Neural progenitor cell (in vitro differentiated cells): Measurements from ENCODE around the gene MBOAT7. TPM values are rescaled to one million over a fixed set of nuclear protein-coding genes. Genes with fewer than 3 reads are reported as not detected.

ENCODE experiments used
- DNase-seq: peaks from one replicate; pipeline ENCODE4 v3.0.0-alpha.2; 2016; ENCODE audit warnings: low spot score
- H2AFZ ChIP-seq: fragments of 200-600 bp; sonication (generic); replicated peaks from 2 replicates; pipeline ENCODE4 v1.6.1; 2016; ENCODE audit warnings: antibody characterized with exemption
- H3F3A ChIP-seq: fragments of 200-600 bp; sonication (generic); 2 replicates; pipeline ENCODE4 v1.6.1; 2016; ENCODE audit warnings: antibody characterized with exemption, low read depth
- H3K27ac ChIP-seq: fragments of 200-600 bp; sonication (generic); 2 replicates; pipeline ENCODE4 v1.5.1; 2016; ENCODE audit warnings: mild to moderate bottlenecking
- H3K27me3 ChIP-seq: fragments of 200-600 bp; sonication (generic); 2 replicates; pipeline ENCODE4 v1.6.1; 2016; ENCODE audit warnings: mild to moderate bottlenecking, moderate library complexity
- H3K36me3 ChIP-seq: fragments of 200-600 bp; sonication (generic); 2 replicates; pipeline ENCODE4 v1.5.1; 2016
- H3K4me1 ChIP-seq: fragments of 200-600 bp; sonication (generic); 2 replicates; pipeline ENCODE4 v1.6.1; 2016; ENCODE audit warnings: mixed run types
- H3K4me2 ChIP-seq: fragments of 200-600 bp; sonication (generic); 2 replicates; pipeline ENCODE4 v1.6.1; 2016
- H3K4me3 ChIP-seq: fragments of 200-600 bp; sonication (generic); 2 replicates; pipeline ENCODE4 v1.5.1; 2016
- H3K79me2 ChIP-seq: fragments of 200-600 bp; sonication (generic); 2 replicates; pipeline ENCODE4 v1.6.1; 2016; ENCODE audit warnings: low read depth
- H3K9ac ChIP-seq: fragments of 200-600 bp; sonication (generic); 2 replicates; pipeline ENCODE4 v1.6.1; 2016
- H3K9me3 ChIP-seq: fragments of 200-600 bp; sonication (generic); 2 replicates; pipeline ENCODE4 v1.5.1; 2016; ENCODE audit warnings: low read depth
- H4K20me1 ChIP-seq: fragments of 200-600 bp; sonication (generic); 2 replicates; pipeline ENCODE4 v1.6.1; 2016; ENCODE audit warnings: low read depth
- H3K27ac Mint-ChIP-seq: 3 replicates; pipeline ENCODE4 v1.8.0; 2021; ENCODE audit warnings: mixed read lengths
- H3K27me3 Mint-ChIP-seq: 2 replicates; pipeline ENCODE4 v1.8.0; 2022; ENCODE audit warnings: low read depth, mild to moderate bottlenecking, inconsistent platforms, moderate library complexity, mixed read lengths; ENCODE audit not compliant: insufficient read depth
- H3K36me3 Mint-ChIP-seq: 3 replicates; pipeline ENCODE4 v1.8.0; 2021; ENCODE audit warnings: mixed read lengths
- H3K4me1 Mint-ChIP-seq: 3 replicates; pipeline ENCODE4 v1.8.0; 2021; ENCODE audit warnings: mixed read lengths
- H3K4me3 Mint-ChIP-seq: 3 replicates; pipeline ENCODE4 v1.8.0; 2021; ENCODE audit warnings: mild to moderate bottlenecking, moderate library complexity, mixed read lengths
- H3K9me3 Mint-ChIP-seq: 3 replicates; pipeline ENCODE4 v1.8.0; 2020; ENCODE audit warnings: mixed read lengths
- CTCF ChIP-seq: fragments of 200-600 bp; sonication (generic); IDR thresholded peaks from 2 replicates; pipeline ENCODE4 v1.5.1; 2017; ENCODE audit warnings: antibody characterized with exemption, mild to moderate bottlenecking
- EZH2 ChIP-seq: fragments of 200-600 bp; sonication (generic); IDR thresholded peaks from 2 replicates; pipeline ENCODE4 v1.6.1; 2017; ENCODE audit warnings: antibody characterized with exemption, mild to moderate bottlenecking, moderate library complexity
- EZH2phosphoT487 ChIP-seq: fragments of 200-600 bp; sonication (generic); IDR thresholded peaks from 2 replicates; pipeline ENCODE4 v1.6.1; 2017; ENCODE audit warnings: antibody characterized with exemption
- total RNA-seq: library from RNA; depleted of rRNA; stranded (reverse); fragments of >200 nt; gene quantifications from 2 replicates; pipeline ENCODE4 v1.2.3, GENCODE V29; 2015; ENCODE audit warnings: low replicate concordance

MBOAT7 gene
- 20.0 and 91.0 TPM in 2 replicates for total RNA-seq

- H2AFZ ChIP-seq = peak within 1 kb of the TSS; percentile 74
- no peak for TF ChIP-seq EZH2phosphoT487
- TF ChIP-seq EZH2 = no peak
- TF ChIP-seq CTCF = peak; percentile 45
These were observed at the start of gene MBOAT7 for GRCh38 chr19:54189145-54189734. Gene MBOAT7, minus strand, starts transcription at chr19:54189580. Its CDS starts 1,072 bp downstream, at chr19:54188508.

GRCh38 chr19:54233941-54234340 is 44.6 kb upstream of the MBOAT7 start:
- Mint-ChIP-seq H3K4me1 (no peaks in the 10 kb centered on the region), H3K4me3 (no peak overlapping the region), H3K9me3 (peaks cover 17% of the 10 kb centered on the region), H3K27me3 (peaks cover 7% of the 10 kb centered on the region), H3K36me3 (no peaks in the 10 kb centered on the region), H3K27ac (no peak overlapping the region)
- H3K9me3 ChIP-seq = no peaks in the 10 kb centered on the region
- no peak overlapping the region for H3K27ac ChIP-seq
- H4K20me1 ChIP-seq = no peaks in the 10 kb centered on the region
- H3K36me3 ChIP-seq = no peaks in the 10 kb centered on the region
- no peaks in the 10 kb centered on the region for H3K79me2 ChIP-seq
- no peak for DNase-seq
- H3F3A ChIP-seq = no peaks in the 10 kb centered on the region
- no peak overlapping the region for H3K4me3 ChIP-seq
- no peaks in the 10 kb centered on the region for H3K4me1 ChIP-seq
- H3K4me2 ChIP-seq = no peak overlapping the region
- H3K9ac ChIP-seq = no peak overlapping the region
- H2AFZ ChIP-seq = no peak overlapping the region
- TF ChIP-seq EZH2phosphoT487 = no peak
- no peak for TF ChIP-seq EZH2
- no peak for TF ChIP-seq CTCF
- H3K27me3 ChIP-seq = peaks cover 79% of the 10 kb centered on the region

More at GRCh38 chr19:54189145-54189734, at the start of gene MBOAT7:
- peak within 1 kb of the TSS; percentile 95 for H3K27ac ChIP-seq
- H3K36me3 Mint-ChIP-seq = peaks cover 19% of the 10 kb centered on the region
- peaks cover 40% of the 10 kb centered on the region for H3K79me2 ChIP-seq
- peak within 1 kb of the TSS; percentile 78 for H3K9ac ChIP-seq
- H3K4me3 Mint-ChIP-seq = peak within 1 kb of the TSS; percentile 92
- peak within 1 kb of the TSS; percentile 99 for H3K27ac Mint-ChIP-seq
- H4K20me1 ChIP-seq = peaks cover 21% of the 10 kb centered on the region
- H3K27me3 Mint-ChIP-seq = peaks cover 21% of the 10 kb centered on the region
- peak within 1 kb of the TSS; percentile 88 for H3K4me3 ChIP-seq
- peaks cover 4% of the 10 kb centered on the region for H3K36me3 ChIP-seq
- no peaks in the 10 kb centered on the region for H3K9me3 ChIP-seq
- DNase-seq = no peak
- H3K4me1 ChIP-seq = peaks cover 16% of the 10 kb centered on the region
- H3K4me1 Mint-ChIP-seq = peaks cover 22% of the 10 kb centered on the region
- peak within 1 kb of the TSS; percentile 88 for H3K4me2 ChIP-seq
- H3F3A ChIP-seq = peaks cover 21% of the 10 kb centered on the region
- H3K9me3 Mint-ChIP-seq = no peaks in the 10 kb centered on the region
- no peaks in the 10 kb centered on the region for H3K27me3 ChIP-seq

GRCh38 chr19:54231077-54231931 is 41.9 kb upstream of the MBOAT7 start:
- H3K9ac ChIP-seq = no peak overlapping the region
- H3K4me3 Mint-ChIP-seq = no peak overlapping the region
- peak overlapping the region; percentile 23 for H3K27ac Mint-ChIP-seq
- no peak overlapping the region for H3K27ac ChIP-seq
- no peak overlapping the region for H3K4me3 ChIP-seq
- no peaks in the 10 kb centered on the region for H3K4me1 Mint-ChIP-seq
- peak; percentile 90 for DNase-seq
- H3F3A ChIP-seq = no peaks in the 10 kb centered on the region
- H3K27me3 ChIP-seq = peaks cover 64% of the 10 kb centered on the region
- H3K9me3 Mint-ChIP-seq = peaks cover 20% of the 10 kb centered on the region
- no peaks in the 10 kb centered on the region for H3K36me3 Mint-ChIP-seq
- H3K9me3 ChIP-seq = no peaks in the 10 kb centered on the region
- peaks cover 3% of the 10 kb centered on the region for H3K27me3 Mint-ChIP-seq
- no peaks in the 10 kb centered on the region for H3K4me1 ChIP-seq
- no peak overlapping the region for H3K4me2 ChIP-seq
- H2AFZ ChIP-seq = peak overlapping the region; percentile 81
- no peaks in the 10 kb centered on the region for H3K36me3 ChIP-seq
- H3K79me2 ChIP-seq = no peaks in the 10 kb centered on the region
- no peaks in the 10 kb centered on the region for H4K20me1 ChIP-seq
- no peak for TF ChIP-seq EZH2
- no peak for TF ChIP-seq EZH2phosphoT487
- TF ChIP-seq CTCF = peak; percentile 98
